Esophagus muscularis mucosa (tissue), 3 donors: Measurements from ENCODE around the gene ZSCAN22.

ENCODE experiments used
- POLR2A ChIP-seq: fragments of 450-650 bp; IDR thresholded peaks from one replicate; pipeline ENCODE4 v1.6.1; 2017; ENCODE audit warnings: antibody characterized with exemption, moderate library complexity, mild to moderate bottlenecking, low read depth
- TF ChIP-seq, protein P1 (sequence below), 3 experiments: fragments of 200-600 bp in 2 of 3; fragments of 450-650 bp in 1 of 3; sonication (generic) in 2 of 3; IDR thresholded peaks; one replicate each; pipeline ENCODE4 v1.5.1; 2017 to 2019; ENCODE audit warnings: antibody characterized with exemption in 3 of 3, mild to moderate bottlenecking in 2 of 3, moderate library complexity in 1 of 3

- no peak for TF ChIP-seq POLR2A
- TF ChIP-seq, protein P1, sequence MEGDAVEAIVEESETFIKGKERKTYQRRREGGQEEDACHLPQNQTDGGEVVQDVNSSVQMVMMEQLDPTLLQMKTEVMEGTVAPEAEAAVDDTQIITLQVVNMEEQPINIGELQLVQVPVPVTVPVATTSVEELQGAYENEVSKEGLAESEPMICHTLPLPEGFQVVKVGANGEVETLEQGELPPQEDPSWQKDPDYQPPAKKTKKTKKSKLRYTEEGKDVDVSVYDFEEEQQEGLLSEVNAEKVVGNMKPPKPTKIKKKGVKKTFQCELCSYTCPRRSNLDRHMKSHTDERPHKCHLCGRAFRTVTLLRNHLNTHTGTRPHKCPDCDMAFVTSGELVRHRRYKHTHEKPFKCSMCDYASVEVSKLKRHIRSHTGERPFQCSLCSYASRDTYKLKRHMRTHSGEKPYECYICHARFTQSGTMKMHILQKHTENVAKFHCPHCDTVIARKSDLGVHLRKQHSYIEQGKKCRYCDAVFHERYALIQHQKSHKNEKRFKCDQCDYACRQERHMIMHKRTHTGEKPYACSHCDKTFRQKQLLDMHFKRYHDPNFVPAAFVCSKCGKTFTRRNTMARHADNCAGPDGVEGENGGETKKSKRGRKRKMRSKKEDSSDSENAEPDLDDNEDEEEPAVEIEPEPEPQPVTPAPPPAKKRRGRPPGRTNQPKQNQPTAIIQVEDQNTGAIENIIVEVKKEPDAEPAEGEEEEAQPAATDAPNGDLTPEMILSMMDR (IDR thresholded peaks at IDR 0.05) = no peak
Observed at GRCh38 chr19:58338825-58339558, 12.2 kb downstream of the ZSCAN22 start.
